OCI-LY1 (cell line): ENCODE measurements around the gene DGCR8.

Source experiments
- H2AFZ ChIP-seq: fragments of 200-600 bp; sonication (generic), shearing (Covaris generic); 2 replicates; pipeline ENCODE4 v1.6.0; 2014; ENCODE audit warnings: antibody characterized with exemption, mild to moderate bottlenecking, low read length
- H3F3A ChIP-seq: fragments of 200-600 bp; sonication (generic), shearing (Covaris generic); 2 replicates; pipeline ENCODE4 v1.6.0; 2014; ENCODE audit warnings: mild to moderate bottlenecking, antibody characterized with exemption, low read length, moderate library complexity; ENCODE audit not compliant: insufficient read depth
- H3K27ac ChIP-seq: fragments of 200-600 bp; sonication (generic); 2 replicates; pipeline ENCODE4 v1.5.1; 2014; ENCODE audit warnings: low read length, mixed run types, mild to moderate bottlenecking, low read depth; ENCODE audit not compliant: poor library complexity, severe bottlenecking
- H3K27me3 ChIP-seq: fragments of 200-600 bp; sonication (generic); 2 replicates; pipeline ENCODE4 v1.6.0; 2014; ENCODE audit warnings: antibody characterized with exemption, mild to moderate bottlenecking, low read length, moderate library complexity; ENCODE audit not compliant: insufficient read depth
- H3K36me3 ChIP-seq: fragments of 200-600 bp; sonication (generic); 2 replicates; pipeline ENCODE4 v1.6.1; 2014; ENCODE audit warnings: mild to moderate bottlenecking, antibody characterized with exemption, low read length, moderate library complexity, mixed read lengths; ENCODE audit not compliant: insufficient read depth
- H3K4me1 ChIP-seq: fragments of 200-600 bp; sonication (generic); 2 replicates; pipeline ENCODE4 v1.5.1; 2014; ENCODE audit warnings: mild to moderate bottlenecking, low read length, moderate library complexity; ENCODE audit not compliant: insufficient read depth, severe bottlenecking
- H3K4me2 ChIP-seq: fragments of 200-600 bp; sonication (generic), shearing (Covaris generic); 2 replicates; pipeline ENCODE4 v1.6.1; 2014; ENCODE audit warnings: low read length
- H3K4me3 ChIP-seq: fragments of 200-600 bp; sonication (generic); 2 replicates; pipeline ENCODE4 v1.5.1; 2014; ENCODE audit warnings: low read length, low read depth, mild to moderate bottlenecking, mixed read lengths; ENCODE audit not compliant: poor library complexity, severe bottlenecking
- H3K79me2 ChIP-seq: fragments of 200-600 bp; shearing (Covaris generic); 2 replicates; pipeline ENCODE4 v1.6.1; 2016; ENCODE audit warnings: mixed run types, low read length, mixed read lengths; ENCODE audit not compliant: insufficient read depth
- H3K9ac ChIP-seq: fragments of 200-600 bp; sonication (generic), shearing (Covaris generic); 2 replicates; pipeline ENCODE4 v1.6.1; 2014; ENCODE audit warnings: mild to moderate bottlenecking, low read length, mixed read lengths
- H3K9me2 ChIP-seq: fragments of 200-600 bp; sonication (generic), shearing (Covaris generic); 2 replicates; pipeline ENCODE4 v1.6.1; 2014; ENCODE audit warnings: low read depth, mild to moderate bottlenecking, low read length, mixed read lengths
- H3K9me3 ChIP-seq: fragments of 200-600 bp; shearing (Covaris generic); 2 replicates; pipeline ENCODE4 v1.6.1; 2014; ENCODE audit warnings: low read length, mixed read lengths
- H4K20me1 ChIP-seq: fragments of 200-600 bp; sonication (generic), shearing (Covaris generic); 2 replicates; pipeline ENCODE4 v1.6.0; 2016; ENCODE audit warnings: mild to moderate bottlenecking, low read length; ENCODE audit not compliant: insufficient read depth
- CTCF ChIP-seq: fragments of 200-600 bp; sonication (generic), shearing (Covaris generic); IDR thresholded peaks from 2 replicates; pipeline ENCODE4 v1.5.1; 2017; ENCODE audit warnings: mild to moderate bottlenecking, antibody characterized with exemption, low read length, moderate library complexity, mixed read lengths
- EZH2 ChIP-seq: fragments of 200-600 bp; sonication (generic), shearing (Covaris generic); IDR thresholded peaks from 2 replicates; pipeline ENCODE4 v1.8.0; 2017; ENCODE audit warnings: borderline replicate concordance, mixed run types, mild to moderate bottlenecking, antibody characterized with exemption, low read length, moderate library complexity, mixed read lengths

DGCR8 gene

GRCh38 chr22:20128619-20128901 is 48.5 kb downstream of the DGCR8 start:
- Histone ChIP-seq H2AFZ (no peak overlapping the region), H3K4me3 (no peak overlapping the region), H3K9me3 (no peaks in the 10 kb centered on the region), H3K36me3 (peaks cover 50% of the 10 kb centered on the region), H3K4me1 (peaks cover 6% of the 10 kb centered on the region), H3F3A (no peaks in the 10 kb centered on the region; the same call in 1 of the 2 replicates), H3K79me2 (no peaks in the 10 kb centered on the region), H3K9me2 (no peaks in the 10 kb centered on the region), H3K9ac (no peak overlapping the region), H4K20me1 (no peaks in the 10 kb centered on the region), H3K4me2 (no peak overlapping the region), H3K27me3 (no peaks in the 10 kb centered on the region), H3K27ac (no peak overlapping the region)
- TF ChIP-seq CTCF (no peak), EZH2 (no peak)

DNA sequence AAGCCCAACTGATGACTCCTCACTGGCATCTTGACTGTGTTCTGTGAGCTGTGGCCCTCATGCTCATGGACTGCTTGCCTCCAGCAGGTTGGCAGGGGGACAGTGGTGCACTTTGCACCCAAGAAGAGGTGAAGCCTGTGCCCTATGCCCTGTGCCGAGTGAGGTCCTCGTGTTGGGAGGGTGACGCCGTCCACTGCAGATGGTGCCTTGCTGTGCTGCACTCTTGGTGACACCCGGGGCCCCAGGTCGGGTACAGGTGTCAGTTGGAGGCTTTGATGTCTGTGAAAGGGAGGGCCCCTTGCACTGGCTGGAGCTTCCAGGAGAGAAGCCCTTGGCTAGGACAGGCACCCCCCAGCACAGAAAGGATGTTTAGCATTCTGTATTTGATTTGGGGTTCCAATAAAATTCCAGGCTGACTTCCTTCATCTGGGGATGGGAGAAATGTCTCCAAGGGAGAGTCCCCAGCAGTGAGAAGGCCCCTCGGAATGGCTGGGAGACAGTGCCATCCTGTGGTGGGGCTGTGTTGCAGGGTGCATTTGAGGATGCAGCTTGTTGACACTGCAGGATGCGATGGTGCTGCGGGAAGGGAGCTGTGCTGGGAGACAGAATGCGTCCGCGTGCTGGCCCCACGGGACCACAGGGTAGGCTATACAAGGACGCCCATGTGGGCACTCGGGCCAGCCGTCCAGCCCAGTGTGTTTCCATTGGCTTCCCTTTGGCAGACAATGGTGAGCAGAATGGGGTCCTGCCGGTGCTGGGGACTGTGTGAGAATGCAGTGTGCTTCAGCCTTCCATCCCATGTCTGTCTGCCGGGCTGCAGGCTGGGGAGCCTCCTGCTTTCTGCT is 49.1 kb downstream of the DGCR8 start:
- H3K4me1 ChIP-seq = peaks cover 6% of the 10 kb centered on the region
- no peaks in the 10 kb centered on the region for H3K9me2 ChIP-seq
- no peaks in the 10 kb centered on the region for H3K27me3 ChIP-seq
- H3F3A ChIP-seq = no peaks in the 10 kb centered on the region; the same call in 1 of the 2 replicates
- H3K79me2 ChIP-seq = no peaks in the 10 kb centered on the region
- H3K36me3 ChIP-seq = peaks cover 44% of the 10 kb centered on the region
- H2AFZ ChIP-seq = no peak overlapping the region
- no peak overlapping the region for H3K27ac ChIP-seq
- TF ChIP-seq EZH2 (no peak), CTCF (peak; percentile 69)
- no peaks in the 10 kb centered on the region for H3K9me3 ChIP-seq
- H4K20me1 ChIP-seq = no peaks in the 10 kb centered on the region
- H3K9ac ChIP-seq = no peak overlapping the region
- H3K4me3 ChIP-seq = no peak overlapping the region
- H3K4me2 ChIP-seq = no peak overlapping the region

DNA sequence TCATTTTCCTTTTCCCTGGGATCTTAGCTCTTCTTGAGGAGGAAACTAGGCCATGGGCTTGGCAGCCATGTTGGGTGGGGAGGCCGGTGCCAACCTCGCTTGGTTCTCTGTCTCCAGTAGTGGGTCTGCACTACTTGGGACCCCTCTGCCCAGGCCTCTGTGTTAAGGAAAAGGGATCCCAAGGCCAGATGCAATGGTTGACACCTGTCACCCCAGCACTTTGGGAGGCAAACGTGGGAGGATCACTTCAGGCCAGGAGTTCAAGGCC is 49.6 kb downstream of the DGCR8 start:
- no peaks in the 10 kb centered on the region for H3K79me2 ChIP-seq
- H3F3A ChIP-seq = no peaks in the 10 kb centered on the region; the same call in 1 of the 2 replicates
- no peak overlapping the region for H3K4me2 ChIP-seq
- H3K9me3 ChIP-seq = no peaks in the 10 kb centered on the region
- H3K9ac ChIP-seq = no peak overlapping the region
- H3K36me3 ChIP-seq = peaks cover 38% of the 10 kb centered on the region
- no peaks in the 10 kb centered on the region for H4K20me1 ChIP-seq
- no peak overlapping the region for H3K27ac ChIP-seq
- H3K4me1 ChIP-seq = peaks cover 6% of the 10 kb centered on the region
- TF ChIP-seq EZH2 (no peak), CTCF (no peak)
- no peaks in the 10 kb centered on the region for H3K27me3 ChIP-seq
- H3K4me3 ChIP-seq = no peak overlapping the region
- H2AFZ ChIP-seq = no peak overlapping the region
- no peaks in the 10 kb centered on the region for H3K9me2 ChIP-seq
